Measurements from ENCODE around the gene SPATA21. TPM values are rescaled to one million over a fixed set of nuclear protein-coding genes. Genes with fewer than 3 reads are reported as not detected.

Gene SPATA21
- total RNA-seq, 2 donors from 2014 or later = not detected

DNA sequence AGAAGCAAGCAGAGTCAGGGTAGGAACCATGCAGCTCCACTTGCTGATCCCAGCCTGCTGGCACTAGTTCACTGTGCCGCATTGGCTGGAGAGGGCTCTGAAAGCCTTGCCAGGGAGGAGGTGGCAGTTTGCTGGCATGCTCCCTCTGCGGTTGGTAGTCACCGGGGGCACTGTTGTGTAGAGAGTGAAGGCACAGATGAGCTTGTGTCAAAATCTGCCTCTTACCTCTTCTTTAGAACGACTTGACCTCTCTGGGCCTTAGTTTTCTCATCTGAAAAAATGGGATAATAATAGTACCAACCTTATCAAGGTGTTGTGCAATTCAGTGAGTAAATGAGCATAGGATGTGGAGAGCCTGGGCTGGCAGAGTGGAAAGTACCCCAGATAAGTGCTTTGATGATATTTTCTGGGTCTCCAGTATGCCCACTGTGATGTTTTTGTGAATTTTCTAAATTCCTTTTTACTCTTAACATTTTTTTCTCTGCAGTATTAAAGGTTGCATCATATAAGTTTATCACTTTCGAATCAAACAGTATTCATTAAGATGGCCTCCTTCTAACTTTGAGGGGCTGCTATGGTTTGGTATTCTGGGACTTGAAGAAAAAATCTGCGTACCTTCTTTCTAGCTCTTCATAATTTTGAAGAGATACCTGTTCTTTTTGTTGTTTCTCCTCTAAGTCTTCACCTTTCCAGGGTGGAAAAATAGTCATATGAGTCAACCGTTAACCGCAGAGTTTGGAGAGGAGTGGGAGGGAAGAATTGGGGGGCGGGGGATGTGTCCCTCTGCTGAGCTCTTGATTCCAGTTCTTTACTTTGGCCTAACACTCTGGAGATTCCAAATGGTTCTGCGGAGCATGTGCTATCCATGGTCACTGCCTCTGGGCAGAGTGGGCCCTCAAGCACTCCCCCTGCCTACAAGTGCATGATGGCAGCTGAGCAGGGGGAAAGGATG, 43.4 kb downstream of the SPATA21 start:
- Histone ChIP-seq H3K36me3 (peaks cover 38% of the 10 kb centered on the region), H3K27me3 (no peaks in the 10 kb centered on the region), H3K4me1 (peaks cover 0 to 57% of the 10 kb centered on the region in 2 donors), H3K9me3 (no peaks in the 10 kb centered on the region), H3K27ac (no peak overlapping the region), H3K4me3 (no peak overlapping the region)
- TF ChIP-seq, protein P1, sequence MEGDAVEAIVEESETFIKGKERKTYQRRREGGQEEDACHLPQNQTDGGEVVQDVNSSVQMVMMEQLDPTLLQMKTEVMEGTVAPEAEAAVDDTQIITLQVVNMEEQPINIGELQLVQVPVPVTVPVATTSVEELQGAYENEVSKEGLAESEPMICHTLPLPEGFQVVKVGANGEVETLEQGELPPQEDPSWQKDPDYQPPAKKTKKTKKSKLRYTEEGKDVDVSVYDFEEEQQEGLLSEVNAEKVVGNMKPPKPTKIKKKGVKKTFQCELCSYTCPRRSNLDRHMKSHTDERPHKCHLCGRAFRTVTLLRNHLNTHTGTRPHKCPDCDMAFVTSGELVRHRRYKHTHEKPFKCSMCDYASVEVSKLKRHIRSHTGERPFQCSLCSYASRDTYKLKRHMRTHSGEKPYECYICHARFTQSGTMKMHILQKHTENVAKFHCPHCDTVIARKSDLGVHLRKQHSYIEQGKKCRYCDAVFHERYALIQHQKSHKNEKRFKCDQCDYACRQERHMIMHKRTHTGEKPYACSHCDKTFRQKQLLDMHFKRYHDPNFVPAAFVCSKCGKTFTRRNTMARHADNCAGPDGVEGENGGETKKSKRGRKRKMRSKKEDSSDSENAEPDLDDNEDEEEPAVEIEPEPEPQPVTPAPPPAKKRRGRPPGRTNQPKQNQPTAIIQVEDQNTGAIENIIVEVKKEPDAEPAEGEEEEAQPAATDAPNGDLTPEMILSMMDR (IDR thresholded peaks at IDR 0.05) = no peak
- DNase-seq (ENCODE audit: low spot score) = no peak

DNA sequence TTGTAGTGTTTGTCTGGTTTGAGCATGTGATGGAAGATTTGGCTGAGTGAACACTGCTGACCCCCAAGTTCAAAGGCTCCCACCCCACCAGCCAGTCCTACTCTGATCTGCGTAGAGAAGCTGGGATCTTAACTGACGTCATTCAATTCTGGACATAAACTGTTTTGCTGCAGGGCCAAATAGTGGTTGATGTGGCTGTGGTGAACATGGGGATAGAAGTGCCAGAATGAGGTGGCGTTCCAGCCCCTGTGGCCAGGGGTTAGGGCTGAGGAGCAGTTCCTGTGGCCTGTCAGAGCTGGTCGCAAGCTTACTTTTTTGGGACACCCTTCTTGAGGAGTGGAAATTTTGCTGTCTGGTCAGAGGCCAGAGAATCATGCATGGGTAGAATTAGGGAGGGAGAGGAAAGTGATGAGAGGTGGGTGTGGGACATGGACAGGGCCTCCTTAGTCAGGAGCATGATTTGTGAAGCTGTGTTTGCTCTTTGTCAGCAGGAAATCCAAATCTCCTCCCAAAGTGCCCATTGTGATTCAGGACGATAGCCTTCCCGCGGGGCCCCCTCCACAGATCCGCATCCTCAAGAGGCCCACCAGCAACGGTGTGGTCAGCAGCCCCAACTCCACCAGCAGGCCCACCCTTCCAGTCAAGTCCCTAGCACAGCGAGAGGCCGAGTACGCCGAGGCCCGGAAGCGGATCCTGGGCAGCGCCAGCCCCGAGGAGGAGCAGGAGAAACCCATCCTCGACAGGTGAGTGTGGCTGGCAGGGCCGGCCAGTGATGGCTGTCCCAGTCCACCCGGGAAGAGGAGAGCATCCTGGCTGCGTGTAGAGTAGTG, 44.3 kb downstream of the SPATA21 start:
- Histone ChIP-seq H3K27ac (no peak overlapping the region), H3K36me3 (peaks cover 38% of the 10 kb centered on the region), H3K9me3 (no peaks in the 10 kb centered on the region), H3K4me1 (peaks cover 0 to 61% of the 10 kb centered on the region in 2 donors), H3K4me3 (no peak overlapping the region), H3K27me3 (no peaks in the 10 kb centered on the region)
- DNase-seq (ENCODE audit: low spot score) = no peak
- TF ChIP-seq, protein P1 (IDR thresholded peaks at IDR 0.05) = no peak

DNA sequence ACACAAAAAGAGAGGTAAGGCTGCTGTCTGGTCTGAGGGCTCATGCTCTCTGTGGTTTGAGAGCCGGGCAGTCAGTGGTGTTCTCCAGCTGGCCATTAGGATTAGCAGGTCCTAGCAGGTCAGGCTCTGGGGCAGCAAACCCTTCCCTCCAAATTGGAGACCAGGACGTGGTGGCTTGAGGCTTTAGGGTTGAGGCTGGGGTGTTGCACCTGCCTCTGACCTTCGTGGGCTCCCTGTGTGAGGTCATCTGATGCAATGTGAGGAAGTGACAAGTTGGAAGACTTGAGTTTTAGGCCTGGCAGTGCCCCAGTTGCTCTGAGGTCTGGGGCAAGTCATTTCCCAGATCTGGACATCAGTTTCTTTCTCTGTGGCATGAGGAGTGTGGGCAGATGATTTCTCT, 45.8 kb downstream of the SPATA21 start:
- H3K27me3 ChIP-seq = no peaks in the 10 kb centered on the region
- H3K4me3 ChIP-seq = no peak overlapping the region
- H3K9me3 ChIP-seq = no peaks in the 10 kb centered on the region
- H3K36me3 ChIP-seq = peaks cover 31% of the 10 kb centered on the region
- peaks cover 0 to 69% of the 10 kb centered on the region in 2 donors for H3K4me1 ChIP-seq
- TF ChIP-seq, protein P1 (IDR thresholded peaks at IDR 0.05) = no peak
- no peak overlapping the region for H3K27ac ChIP-seq
- no peak for DNase-seq (ENCODE audit: low spot score)

DNA sequence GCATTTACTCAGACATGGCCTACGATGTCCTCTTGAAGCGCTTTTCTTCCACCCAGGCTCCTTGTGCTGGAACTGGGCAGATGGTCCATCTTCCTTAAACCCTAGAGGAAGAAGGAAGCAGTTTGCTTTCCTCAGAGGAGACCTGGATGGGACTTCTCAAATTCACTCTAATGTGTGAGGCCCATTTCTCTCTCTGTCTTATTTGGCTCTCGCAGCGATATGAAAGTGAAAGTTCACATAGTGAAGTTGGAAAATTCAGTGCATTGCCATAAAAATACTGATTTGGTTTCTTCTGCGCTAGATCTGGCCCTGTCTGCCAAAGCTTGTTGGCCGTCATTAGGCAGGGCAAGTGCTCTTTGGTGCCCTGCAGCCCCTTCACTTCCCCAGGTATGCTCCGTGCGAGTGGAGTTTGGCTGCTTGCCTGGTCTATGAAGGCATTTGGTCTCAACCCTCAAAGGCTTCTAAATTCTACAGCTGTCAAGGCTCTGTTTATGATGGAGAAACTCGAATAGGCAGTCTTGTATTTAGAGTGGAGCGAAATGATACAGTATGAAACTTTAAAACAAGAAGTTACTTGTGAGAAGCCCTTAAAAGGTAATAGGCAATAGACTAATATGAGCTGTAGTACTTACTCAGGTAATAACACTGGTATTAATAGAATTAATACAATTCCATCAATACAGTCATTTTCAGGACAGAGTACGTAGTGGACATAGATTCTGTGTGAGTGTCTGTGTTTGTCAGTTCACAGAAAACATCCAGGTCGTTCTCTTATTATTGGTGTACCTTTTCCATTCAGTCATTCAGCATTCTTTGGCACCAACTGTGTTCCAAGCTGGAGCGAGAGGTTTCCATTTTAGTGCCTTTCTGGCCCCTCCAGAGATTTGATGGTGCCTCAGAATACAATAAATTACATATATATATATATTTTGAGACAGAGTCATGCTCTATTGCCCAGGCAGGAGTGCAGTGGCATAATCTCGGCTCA, 49.7 kb downstream of the SPATA21 start:
- Histone ChIP-seq H3K4me3 (peak overlapping the region in 1 of 2 donors; percentile 31), H3K4me1 (peaks cover 0 to 74% of the 10 kb centered on the region in 2 donors), H3K27ac (peak overlapping the region; percentile 68 to 75), H3K9me3 (no peaks in the 10 kb centered on the region), H3K27me3 (no peaks in the 10 kb centered on the region), H3K36me3 (no peaks in the 10 kb centered on the region)
- TF ChIP-seq, protein P1 (IDR thresholded peaks at IDR 0.05) = no peak
- DNase-seq (ENCODE audit: low spot score) = no peak

Measured in right atrium auricular region (tissue), 2 donors.